Endothelial cell of umbilical vein (primary cell): ENCODE measurements around the gene ZNF777. TPM values are rescaled to one million over a fixed set of nuclear protein-coding genes. Genes with fewer than 3 reads are reported as not detected.

Experiments
- BruUV-seq: library from RNA; stranded (reverse); fragments of 400-500 nt; replicated peaks from 2 replicates; lab custom pipeline; 2021; lab: Mats Ljungman, UMichigan
- CTCF ChIA-PET: fragments of 300-600, 350-600 bp; sonication (Branson Sonifier 250); formaldehyde crosslinking; loops from one replicate; lab custom pipeline; 2021; ENCODE audit warnings: antibody characterized with exemption, inconsistent platforms; lab: Charles Lee
- POLR2A ChIA-PET: fragments of 300-600, 350-600 bp; sonication (Branson Sonifier 250); formaldehyde crosslinking; loops from one replicate; lab custom pipeline; 2021; ENCODE audit warnings: antibody characterized with exemption, inconsistent platforms; lab: Charles Lee
- DNase-seq: peaks from one replicate; pipeline ENCODE4 v3.0.0-alpha.2; 2011; ENCODE audit warnings: low read depth, low spot score
- FAIRE-seq: peaks from 2 replicates; lab custom pipeline; 2011; peaks lifted over from hg19 to GRCh38; lab: Jason Lieb, UNC
- H2AFZ ChIP-seq: 2 replicates; pipeline ENCODE4 v1.6.0; 2012; ENCODE audit warnings: low read depth, low read length, control low read depth, inconsistent platforms
- H3K27ac ChIP-seq: 2 replicates; pipeline ENCODE4 v1.5.1; 2011; ENCODE audit warnings: low read depth, mild to moderate bottlenecking, control low read depth, low read length, moderate library complexity; ENCODE audit not compliant: insufficient read depth
- H3K27me3 ChIP-seq, 2 experiments: 2 replicates each; pipeline versions ENCODE4 v1.6.0 to v1.6.1; 2011; ENCODE audit warnings: low read length in 2 of 2, mixed read lengths in 1 of 2; ENCODE audit not compliant: control insufficient read depth in 2 of 2, insufficient read depth in 2 of 2
- H3K36me3 ChIP-seq, 2 experiments: 2 replicates in 1 of 2; 3 replicates in 1 of 2; pipeline ENCODE4 v1.5.1; 2011; ENCODE audit warnings: low read length in 2 of 2, mild to moderate bottlenecking in 1 of 2, moderate library complexity in 1 of 2; ENCODE audit not compliant: control insufficient read depth in 2 of 2, insufficient read depth in 2 of 2; ENCODE audit errors: extremely low read depth in 1 of 2
- H3K4me1 ChIP-seq: 3 replicates; pipeline ENCODE4 v1.5.1; 2011; ENCODE audit warnings: mild to moderate bottlenecking, low read length; ENCODE audit not compliant: control insufficient read depth, insufficient read depth; ENCODE audit errors: extremely low read depth
- H3K4me2 ChIP-seq: 2 replicates; pipeline ENCODE4 v1.6.1; 2011; ENCODE audit warnings: low read length, control low read depth, mixed read lengths; ENCODE audit not compliant: insufficient read depth
- H3K4me3 ChIP-seq, 3 experiments: fragments of 200-600 bp in 1 of 3; sonication (generic), shearing (Covaris generic) in 1 of 3; replicated peaks in 1 of 3; 2 replicates each; pipeline ENCODE4 v1.5.1; 2011 to 2016; ENCODE audit warnings: control low read depth in 3 of 3, low read length in 3 of 3, mild to moderate bottlenecking in 2 of 3, inconsistent platforms in 1 of 3, low read depth in 1 of 3, moderate library complexity in 1 of 3; ENCODE audit not compliant: insufficient read depth in 1 of 3
- H3K79me2 ChIP-seq: 2 replicates; pipeline ENCODE4 v1.6.0; 2012; ENCODE audit warnings: low read length, inconsistent platforms; ENCODE audit not compliant: control insufficient read depth, insufficient read depth
- H3K9ac ChIP-seq: replicated peaks from 2 replicates; pipeline ENCODE3; 2011; ENCODE audit warnings: low read length, control low read depth; ENCODE audit not compliant: insufficient read depth; ENCODE audit errors: extremely low read depth
- H3K9me1 ChIP-seq: replicated peaks from 3 replicates; pipeline ENCODE4 v1.6.0; 2011; ENCODE audit warnings: mild to moderate bottlenecking, low read length; ENCODE audit not compliant: control insufficient read depth, insufficient read depth; ENCODE audit errors: extremely low read depth
- H3K9me3 ChIP-seq: replicated peaks from 2 replicates; pipeline ENCODE4 v1.5.1; 2012; ENCODE audit warnings: low read length, inconsistent platforms; ENCODE audit not compliant: control insufficient read depth, insufficient read depth
- H4K20me1 ChIP-seq: replicated peaks from 2 replicates; pipeline ENCODE3; 2011; ENCODE audit warnings: mild to moderate bottlenecking, low read length; ENCODE audit not compliant: control insufficient read depth, insufficient read depth; ENCODE audit errors: extremely low read depth
- EZH2 ChIP-seq: IDR thresholded peaks from 2 replicates; pipeline ENCODE4 v1.6.1; 2012; ENCODE audit warnings: borderline replicate concordance, low read depth, mild to moderate bottlenecking, moderate library complexity, low read length, inconsistent platforms; ENCODE audit not compliant: severe bottlenecking
- FOS ChIP-seq: IDR thresholded peaks from 2 replicates; pipeline ENCODE4 v1.6.1; 2011; ENCODE audit warnings: mild to moderate bottlenecking, low read length, moderate library complexity, borderline replicate concordance; ENCODE audit not compliant: insufficient read depth
- GATA2 ChIP-seq: IDR thresholded peaks from 2 replicates; pipeline ENCODE4 v1.7.0; 2011; ENCODE audit warnings: low read depth, mild to moderate bottlenecking, moderate library complexity, mixed read lengths, low read length; ENCODE audit not compliant: insufficient read length, insufficient read depth
- JUN ChIP-seq: IDR thresholded peaks from 2 replicates; pipeline ENCODE4 v1.6.1; 2011; ENCODE audit warnings: borderline replicate concordance, low read depth; ENCODE audit not compliant: insufficient read length, insufficient read depth
- MYC ChIP-seq: IDR thresholded peaks from one replicate; pipeline ENCODE4 v1.6.1; 2011; ENCODE audit warnings: mild to moderate bottlenecking, low read depth, low read length
- POLR2A ChIP-seq: IDR thresholded peaks from 2 replicates; pipeline ENCODE4 v1.6.1; 2012; ENCODE audit warnings: low read depth, mild to moderate bottlenecking, control low read depth, low read length
- POLR2AphosphoS5 ChIP-seq: IDR thresholded peaks from 2 replicates; pipeline ENCODE4 v1.6.1; 2012; ENCODE audit warnings: low read depth, mild to moderate bottlenecking, control low read depth, low read length, moderate library complexity; ENCODE audit not compliant: insufficient read depth
- dilution Hi-C: fragments of 300-500 bp; cut with MboI; formaldehyde crosslinking; loops from one replicate; pipeline ENCODE4 v1.15.0; 2019; ENCODE audit warnings: low sequenced_read_pairs; ENCODE audit not compliant: extremely low pct_ligation_motif_present
- intact Hi-C: fragments of 100-400 bp; cut with micrococcal nuclease; formaldehyde crosslinking; loops from one replicate; pipeline ENCODE4 v1.10.0; 2022
- polyA plus RNA-seq, 4 experiments: library from polyadenylated mRNA; depleted of rRNA in 3 of 4; stranded (reverse) in 3 of 4; unstranded in 1 of 4; fragments of >200 nt; gene quantifications; 2 replicates each; pipeline versions ENCODE4 v1.2.1 to v1.2.3, GENCODE V29; 2011 to 2012; ENCODE audit warnings: missing spikeins in 1 of 4
- total RNA-seq: library from RNA; stranded (reverse); gene quantifications from 2 replicates; pipeline ENCODE4 v1.2.3, GENCODE V29; 2021
- TF ChIP-seq, protein P1 (sequence below): IDR thresholded peaks from 2 replicates; pipeline ENCODE4 v1.6.1; 2011; ENCODE audit not compliant: insufficient read depth, insufficient read length
- TF ChIP-seq, protein P2 (sequence below), 2 donors: IDR thresholded peaks; 1 replicate in 1 of 2; 2 replicates in 1 of 2; pipeline ENCODE4 v1.5.1; 2011; ENCODE audit warnings: low read length in 2 of 2, mild to moderate bottlenecking in 2 of 2, moderate library complexity in 2 of 2, control low read depth in 1 of 2, inconsistent platforms in 1 of 2, low read depth in 1 of 2; ENCODE audit not compliant: insufficient read depth in 1 of 2; ENCODE audit errors: extremely low read depth in 1 of 2

Gene ZNF777
- total and polyA plus RNA-seq, 2 donors (not counting 3 experiments of a cell fraction or from before 2014, with no cell fraction given) = 7.4 to 11.1 TPM

DNA sequence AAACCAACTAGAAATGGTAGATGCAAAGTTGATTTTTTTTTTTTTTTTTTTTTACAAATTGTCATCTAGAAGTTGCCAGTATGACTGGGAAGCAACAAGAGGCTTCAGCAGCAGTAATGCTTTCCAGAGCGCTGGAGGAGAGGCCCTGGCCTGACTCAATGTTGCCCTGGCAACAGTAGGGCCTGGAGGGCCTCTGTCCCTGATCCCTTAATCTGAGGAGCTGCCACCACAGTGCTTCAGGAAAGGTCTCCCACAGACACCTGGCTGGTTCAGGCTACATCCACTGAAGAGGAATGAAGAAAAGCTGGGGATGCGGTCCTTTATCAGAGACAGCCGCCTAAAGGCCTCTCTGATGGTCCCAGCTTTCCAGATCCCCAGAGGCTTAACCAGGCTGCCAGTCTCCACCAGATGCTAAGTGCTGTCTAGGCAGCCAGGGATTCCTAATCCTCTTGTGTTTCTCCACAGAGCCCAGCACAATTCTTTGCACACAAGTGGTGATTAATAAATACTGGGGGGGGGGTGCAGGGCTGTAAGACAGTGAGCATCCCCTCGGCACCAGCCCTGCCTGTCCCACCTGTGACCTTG is 33.7 kb downstream of the ZNF777 start:
- Histone ChIP-seq H3K9me3 (no peaks in the 10 kb centered on the region), H3K9me1 (no peaks in the 10 kb centered on the region), H3K79me2 (no peaks in the 10 kb centered on the region), H3K27ac (no peak overlapping the region), H2AFZ (no peak overlapping the region), H3K4me1 (peaks cover 7% of the 10 kb centered on the region), H3K9ac (no peak overlapping the region), H3K4me2 (no peak overlapping the region), H4K20me1 (no peaks in the 10 kb centered on the region), H3K36me3 (peaks cover 0 to 6% of the 10 kb centered on the region in 2 experiments), H3K4me3 (no peak overlapping the region), H3K27me3 (no peaks in the 10 kb centered on the region)
- dilution Hi-C loops (no loop called here), intact Hi-C loops (no loop called here)
- TF ChIP-seq EZH2 = no peak
- TF ChIP-seq JUN = no peak
- no peak for TF ChIP-seq GATA2
- no peak for TF ChIP-seq POLR2A
- TF ChIP-seq, protein P1, sequence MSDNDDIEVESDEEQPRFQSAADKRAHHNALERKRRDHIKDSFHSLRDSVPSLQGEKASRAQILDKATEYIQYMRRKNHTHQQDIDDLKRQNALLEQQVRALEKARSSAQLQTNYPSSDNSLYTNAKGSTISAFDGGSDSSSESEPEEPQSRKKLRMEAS = no peak
- TF ChIP-seq, protein P2, sequence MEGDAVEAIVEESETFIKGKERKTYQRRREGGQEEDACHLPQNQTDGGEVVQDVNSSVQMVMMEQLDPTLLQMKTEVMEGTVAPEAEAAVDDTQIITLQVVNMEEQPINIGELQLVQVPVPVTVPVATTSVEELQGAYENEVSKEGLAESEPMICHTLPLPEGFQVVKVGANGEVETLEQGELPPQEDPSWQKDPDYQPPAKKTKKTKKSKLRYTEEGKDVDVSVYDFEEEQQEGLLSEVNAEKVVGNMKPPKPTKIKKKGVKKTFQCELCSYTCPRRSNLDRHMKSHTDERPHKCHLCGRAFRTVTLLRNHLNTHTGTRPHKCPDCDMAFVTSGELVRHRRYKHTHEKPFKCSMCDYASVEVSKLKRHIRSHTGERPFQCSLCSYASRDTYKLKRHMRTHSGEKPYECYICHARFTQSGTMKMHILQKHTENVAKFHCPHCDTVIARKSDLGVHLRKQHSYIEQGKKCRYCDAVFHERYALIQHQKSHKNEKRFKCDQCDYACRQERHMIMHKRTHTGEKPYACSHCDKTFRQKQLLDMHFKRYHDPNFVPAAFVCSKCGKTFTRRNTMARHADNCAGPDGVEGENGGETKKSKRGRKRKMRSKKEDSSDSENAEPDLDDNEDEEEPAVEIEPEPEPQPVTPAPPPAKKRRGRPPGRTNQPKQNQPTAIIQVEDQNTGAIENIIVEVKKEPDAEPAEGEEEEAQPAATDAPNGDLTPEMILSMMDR (IDR thresholded peaks at IDR 0.05; ENCODE audit: extremely low read depth in 1 of 2, insufficient read depth in 1 of 2, low read depth in 1 of 2, low read length in 2 of 2) = no peak
- no peak for TF ChIP-seq FOS
- TF ChIP-seq POLR2AphosphoS5 = no peak
- no peak for TF ChIP-seq MYC
- BruUV-seq = no TSS peak
- DNase-seq (no peak), FAIRE-seq (no peak)
- POLR2A ChIA-PET = no interaction called here
- CTCF ChIA-PET = interaction anchor here (0.9 to 1.4 kb wide), 2 partner anchors 32 to 117 kb away, joined by 3 read pairs; no protein-coding TSS in a partner anchor
